ENCODE results near the gene CPLX3. TPM values are rescaled to one million over a fixed set of nuclear protein-coding genes. Genes with fewer than 3 reads are reported as not detected.

CPLX3 gene
- total and polyA plus RNA-seq, 2 of the 8 experiments (the other 6 are each of a cell fraction or from before 2014, with no cell fraction given), result 0.17 TPM; not detected in 1

DNA sequence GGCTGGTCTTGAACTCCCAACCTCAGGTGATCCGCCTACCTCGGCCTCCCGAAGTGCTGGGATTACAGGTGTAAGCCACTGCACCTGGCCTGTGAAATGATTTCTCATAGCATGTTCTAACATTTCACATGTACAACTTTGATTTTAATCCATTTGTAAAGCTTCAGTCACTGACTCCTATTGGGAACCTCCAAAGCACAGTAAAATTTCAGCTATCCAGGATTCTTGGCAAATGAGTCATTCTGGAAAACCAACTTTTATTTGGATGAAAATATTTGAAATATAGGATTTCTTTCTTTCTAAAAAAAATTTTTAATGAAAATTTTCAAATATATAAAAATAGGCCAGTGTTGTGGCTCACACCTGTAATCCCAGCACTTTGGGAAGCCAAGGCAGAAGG is 16.5 kb upstream of the CPLX3 start (continued):
- TF ChIP-seq, protein P1, sequence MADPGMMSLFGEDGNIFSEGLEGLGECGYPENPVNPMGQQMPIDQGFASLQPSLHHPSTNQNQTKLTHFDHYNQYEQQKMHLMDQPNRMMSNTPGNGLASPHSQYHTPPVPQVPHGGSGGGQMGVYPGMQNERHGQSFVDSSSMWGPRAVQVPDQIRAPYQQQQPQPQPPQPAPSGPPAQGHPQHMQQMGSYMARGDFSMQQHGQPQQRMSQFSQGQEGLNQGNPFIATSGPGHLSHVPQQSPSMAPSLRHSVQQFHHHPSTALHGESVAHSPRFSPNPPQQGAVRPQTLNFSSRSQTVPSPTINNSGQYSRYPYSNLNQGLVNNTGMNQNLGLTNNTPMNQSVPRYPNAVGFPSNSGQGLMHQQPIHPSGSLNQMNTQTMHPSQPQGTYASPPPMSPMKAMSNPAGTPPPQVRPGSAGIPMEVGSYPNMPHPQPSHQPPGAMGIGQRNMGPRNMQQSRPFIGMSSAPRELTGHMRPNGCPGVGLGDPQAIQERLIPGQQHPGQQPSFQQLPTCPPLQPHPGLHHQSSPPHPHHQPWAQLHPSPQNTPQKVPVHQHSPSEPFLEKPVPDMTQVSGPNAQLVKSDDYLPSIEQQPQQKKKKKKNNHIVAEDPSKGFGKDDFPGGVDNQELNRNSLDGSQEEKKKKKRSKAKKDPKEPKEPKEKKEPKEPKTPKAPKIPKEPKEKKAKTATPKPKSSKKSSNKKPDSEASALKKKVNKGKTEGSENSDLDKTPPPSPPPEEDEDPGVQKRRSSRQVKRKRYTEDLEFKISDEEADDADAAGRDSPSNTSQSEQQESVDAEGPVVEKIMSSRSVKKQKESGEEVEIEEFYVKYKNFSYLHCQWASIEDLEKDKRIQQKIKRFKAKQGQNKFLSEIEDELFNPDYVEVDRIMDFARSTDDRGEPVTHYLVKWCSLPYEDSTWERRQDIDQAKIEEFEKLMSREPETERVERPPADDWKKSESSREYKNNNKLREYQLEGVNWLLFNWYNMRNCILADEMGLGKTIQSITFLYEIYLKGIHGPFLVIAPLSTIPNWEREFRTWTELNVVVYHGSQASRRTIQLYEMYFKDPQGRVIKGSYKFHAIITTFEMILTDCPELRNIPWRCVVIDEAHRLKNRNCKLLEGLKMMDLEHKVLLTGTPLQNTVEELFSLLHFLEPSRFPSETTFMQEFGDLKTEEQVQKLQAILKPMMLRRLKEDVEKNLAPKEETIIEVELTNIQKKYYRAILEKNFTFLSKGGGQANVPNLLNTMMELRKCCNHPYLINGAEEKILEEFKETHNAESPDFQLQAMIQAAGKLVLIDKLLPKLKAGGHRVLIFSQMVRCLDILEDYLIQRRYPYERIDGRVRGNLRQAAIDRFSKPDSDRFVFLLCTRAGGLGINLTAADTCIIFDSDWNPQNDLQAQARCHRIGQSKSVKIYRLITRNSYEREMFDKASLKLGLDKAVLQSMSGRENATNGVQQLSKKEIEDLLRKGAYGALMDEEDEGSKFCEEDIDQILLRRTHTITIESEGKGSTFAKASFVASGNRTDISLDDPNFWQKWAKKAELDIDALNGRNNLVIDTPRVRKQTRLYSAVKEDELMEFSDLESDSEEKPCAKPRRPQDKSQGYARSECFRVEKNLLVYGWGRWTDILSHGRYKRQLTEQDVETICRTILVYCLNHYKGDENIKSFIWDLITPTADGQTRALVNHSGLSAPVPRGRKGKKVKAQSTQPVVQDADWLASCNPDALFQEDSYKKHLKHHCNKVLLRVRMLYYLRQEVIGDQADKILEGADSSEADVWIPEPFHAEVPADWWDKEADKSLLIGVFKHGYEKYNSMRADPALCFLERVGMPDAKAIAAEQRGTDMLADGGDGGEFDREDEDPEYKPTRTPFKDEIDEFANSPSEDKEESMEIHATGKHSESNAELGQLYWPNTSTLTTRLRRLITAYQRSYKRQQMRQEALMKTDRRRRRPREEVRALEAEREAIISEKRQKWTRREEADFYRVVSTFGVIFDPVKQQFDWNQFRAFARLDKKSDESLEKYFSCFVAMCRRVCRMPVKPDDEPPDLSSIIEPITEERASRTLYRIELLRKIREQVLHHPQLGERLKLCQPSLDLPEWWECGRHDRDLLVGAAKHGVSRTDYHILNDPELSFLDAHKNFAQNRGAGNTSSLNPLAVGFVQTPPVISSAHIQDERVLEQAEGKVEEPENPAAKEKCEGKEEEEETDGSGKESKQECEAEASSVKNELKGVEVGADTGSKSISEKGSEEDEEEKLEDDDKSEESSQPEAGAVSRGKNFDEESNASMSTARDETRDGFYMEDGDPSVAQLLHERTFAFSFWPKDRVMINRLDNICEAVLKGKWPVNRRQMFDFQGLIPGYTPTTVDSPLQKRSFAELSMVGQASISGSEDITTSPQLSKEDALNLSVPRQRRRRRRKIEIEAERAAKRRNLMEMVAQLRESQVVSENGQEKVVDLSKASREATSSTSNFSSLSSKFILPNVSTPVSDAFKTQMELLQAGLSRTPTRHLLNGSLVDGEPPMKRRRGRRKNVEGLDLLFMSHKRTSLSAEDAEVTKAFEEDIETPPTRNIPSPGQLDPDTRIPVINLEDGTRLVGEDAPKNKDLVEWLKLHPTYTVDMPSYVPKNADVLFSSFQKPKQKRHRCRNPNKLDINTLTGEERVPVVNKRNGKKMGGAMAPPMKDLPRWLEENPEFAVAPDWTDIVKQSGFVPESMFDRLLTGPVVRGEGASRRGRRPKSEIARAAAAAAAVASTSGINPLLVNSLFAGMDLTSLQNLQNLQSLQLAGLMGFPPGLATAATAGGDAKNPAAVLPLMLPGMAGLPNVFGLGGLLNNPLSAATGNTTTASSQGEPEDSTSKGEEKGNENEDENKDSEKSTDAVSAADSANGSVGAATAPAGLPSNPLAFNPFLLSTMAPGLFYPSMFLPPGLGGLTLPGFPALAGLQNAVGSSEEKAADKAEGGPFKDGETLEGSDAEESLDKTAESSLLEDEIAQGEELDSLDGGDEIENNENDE (IDR thresholded peaks at IDR 0.05; ENCODE audit: insufficient replicate concordance, low read length), result no peak
- TF ChIP-seq, protein P2, sequence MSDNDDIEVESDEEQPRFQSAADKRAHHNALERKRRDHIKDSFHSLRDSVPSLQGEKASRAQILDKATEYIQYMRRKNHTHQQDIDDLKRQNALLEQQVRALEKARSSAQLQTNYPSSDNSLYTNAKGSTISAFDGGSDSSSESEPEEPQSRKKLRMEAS (IDR thresholded peaks at IDR 0.05), result no peak
- TF ChIP-seq BACH1 (IDR thresholded peaks at IDR 0.05; ENCODE audit: low read length) (no peak), FOSL1 (IDR thresholded peaks at IDR 0.05; ENCODE audit: insufficient read depth, low read depth, low read length) (no peak)

Measured in H1 (cell line).